ENCODE results near the gene UBA52.

The UBA52 gene

DNA sequence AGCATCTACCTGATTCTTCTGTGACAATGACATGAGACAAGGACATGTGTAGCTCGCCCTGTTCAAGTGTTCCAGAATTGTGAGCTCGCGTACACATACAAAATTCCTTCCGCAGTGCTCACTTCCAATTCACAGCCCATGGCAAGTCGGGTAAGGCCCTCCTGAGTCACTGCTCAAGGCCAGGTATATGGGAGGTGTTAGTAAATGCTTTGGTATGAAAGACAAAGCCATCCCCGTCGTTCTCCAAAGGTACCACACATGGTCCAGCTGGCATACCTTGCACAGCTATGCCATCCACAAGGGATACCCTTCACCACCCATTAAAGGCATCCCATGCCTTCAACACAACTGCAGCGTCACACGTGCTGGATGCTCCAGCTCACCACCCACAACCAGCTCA lies 45.3 kb upstream of the UBA52 start:
- Histone ChIP-seq H3K4me2 (ENCODE audit: low read length) (no peak overlapping the region), H4K20me1 (ENCODE audit: control insufficient read depth, insufficient read depth, low read depth, low read length) (no peaks in the 10 kb centered on the region), H3F3A (ENCODE audit: control insufficient read depth, insufficient read depth) (no peaks in the 10 kb centered on the region), H3K9me2 (replicated peaks; ENCODE audit: control insufficient read depth, low read length) (no peaks in the 10 kb centered on the region), H3K4me3 (ENCODE audit: low read length) (no peak overlapping the region), H3K79me2 (ENCODE audit: control insufficient read depth, low read length) (peaks cover 5% of the 10 kb centered on the region), H3K4me1 (ENCODE audit: control insufficient read depth, low read length) (peaks cover 5% of the 10 kb centered on the region), H3K36me3 (ENCODE audit: control insufficient read depth, low read length) (peaks cover 6% of the 10 kb centered on the region), H3K9me3 (ENCODE audit: control insufficient read depth, insufficient read depth, low read length) (no peaks in the 10 kb centered on the region), H3K27ac (ENCODE audit: low read depth, low read length) (no peak overlapping the region), H3K27me3 (ENCODE audit: control insufficient read depth, low read length) (no peaks in the 10 kb centered on the region)
- no peak for TF ChIP-seq EZH2phosphoT487 (IDR thresholded peaks at IDR 0.05; ENCODE audit: borderline replicate concordance, low read length)
- TF ChIP-seq, protein P1, sequence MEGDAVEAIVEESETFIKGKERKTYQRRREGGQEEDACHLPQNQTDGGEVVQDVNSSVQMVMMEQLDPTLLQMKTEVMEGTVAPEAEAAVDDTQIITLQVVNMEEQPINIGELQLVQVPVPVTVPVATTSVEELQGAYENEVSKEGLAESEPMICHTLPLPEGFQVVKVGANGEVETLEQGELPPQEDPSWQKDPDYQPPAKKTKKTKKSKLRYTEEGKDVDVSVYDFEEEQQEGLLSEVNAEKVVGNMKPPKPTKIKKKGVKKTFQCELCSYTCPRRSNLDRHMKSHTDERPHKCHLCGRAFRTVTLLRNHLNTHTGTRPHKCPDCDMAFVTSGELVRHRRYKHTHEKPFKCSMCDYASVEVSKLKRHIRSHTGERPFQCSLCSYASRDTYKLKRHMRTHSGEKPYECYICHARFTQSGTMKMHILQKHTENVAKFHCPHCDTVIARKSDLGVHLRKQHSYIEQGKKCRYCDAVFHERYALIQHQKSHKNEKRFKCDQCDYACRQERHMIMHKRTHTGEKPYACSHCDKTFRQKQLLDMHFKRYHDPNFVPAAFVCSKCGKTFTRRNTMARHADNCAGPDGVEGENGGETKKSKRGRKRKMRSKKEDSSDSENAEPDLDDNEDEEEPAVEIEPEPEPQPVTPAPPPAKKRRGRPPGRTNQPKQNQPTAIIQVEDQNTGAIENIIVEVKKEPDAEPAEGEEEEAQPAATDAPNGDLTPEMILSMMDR (IDR thresholded peaks at IDR 0.05; ENCODE audit: low read depth, low read length, poor library complexity, severe bottlenecking) = no peak

DNA sequence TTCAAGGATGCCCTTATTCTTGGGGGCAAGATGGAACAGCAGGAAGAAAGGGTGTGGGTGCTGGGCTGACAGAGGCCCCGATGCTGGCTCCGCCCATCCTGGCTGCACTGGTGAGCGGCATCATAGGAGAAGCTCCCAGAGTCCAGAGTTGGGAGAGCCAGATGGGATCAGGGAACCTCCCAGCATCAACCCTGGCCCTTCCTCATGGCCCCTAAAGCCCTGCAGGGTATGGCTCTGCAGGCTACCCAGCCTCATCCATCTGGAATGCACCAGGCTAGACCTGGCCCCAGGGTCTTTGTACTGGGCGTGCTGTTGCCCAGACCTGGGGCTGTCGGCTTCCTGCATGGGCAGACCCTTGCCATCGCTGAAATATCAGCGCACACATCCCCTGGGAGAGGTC lies 41.9 kb upstream of the UBA52 start:
- Histone ChIP-seq H3K9me3 (ENCODE audit: control insufficient read depth, insufficient read depth, low read length) (no peaks in the 10 kb centered on the region), H3K36me3 (ENCODE audit: control insufficient read depth, low read length) (peaks cover 11% of the 10 kb centered on the region), H3K79me2 (ENCODE audit: control insufficient read depth, low read length) (no peaks in the 10 kb centered on the region)

DNA sequence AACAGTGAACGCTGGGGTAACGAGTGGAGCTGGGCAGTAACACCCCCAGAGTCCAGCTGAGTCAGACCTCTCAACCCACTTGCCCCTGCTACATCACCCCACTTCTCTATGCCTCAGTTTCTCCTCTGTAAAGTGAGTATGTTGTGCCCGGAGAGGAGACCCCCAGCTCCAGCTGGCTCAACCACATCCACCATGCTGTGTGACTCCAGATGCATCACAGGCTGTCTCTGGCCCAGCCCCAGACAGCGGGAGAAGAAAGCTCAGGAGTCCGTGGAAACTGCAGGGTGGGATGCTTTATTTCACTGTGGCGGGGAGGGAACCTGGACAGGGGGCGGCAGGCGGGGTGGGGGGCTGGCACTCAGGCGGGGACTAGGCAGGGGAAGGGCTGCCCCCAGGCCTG lies 40.2 kb upstream of the UBA52 start:
- peaks cover 11% of the 10 kb centered on the region for H3K36me3 ChIP-seq (ENCODE audit: control insufficient read depth, low read length)
- H3F3A ChIP-seq (ENCODE audit: control insufficient read depth, insufficient read depth) = no peaks in the 10 kb centered on the region
- H3K4me3 ChIP-seq (ENCODE audit: low read length) = no peak overlapping the region
- H4K20me1 ChIP-seq (ENCODE audit: control insufficient read depth, insufficient read depth, low read depth, low read length) = 0 out of 2 replicates have a peak, but pooled peaks cover 3% of the 10 kb centered on the region
- no peaks in the 10 kb centered on the region for H3K4me1 ChIP-seq (ENCODE audit: control insufficient read depth, low read length)
- H3K79me2 ChIP-seq (ENCODE audit: control insufficient read depth, low read length) = no peaks in the 10 kb centered on the region
- TF ChIP-seq EZH2phosphoT487 (IDR thresholded peaks at IDR 0.05; ENCODE audit: borderline replicate concordance, low read length) = no peak
- TF ChIP-seq, protein P1 (IDR thresholded peaks at IDR 0.05; ENCODE audit: low read depth, low read length, poor library complexity, severe bottlenecking) = no peak
- H3K27me3 ChIP-seq (ENCODE audit: control insufficient read depth, low read length) = no peaks in the 10 kb centered on the region
- no peak overlapping the region for H3K4me2 ChIP-seq (ENCODE audit: low read length)
- no peaks in the 10 kb centered on the region for H3K9me2 ChIP-seq (replicated peaks; ENCODE audit: control insufficient read depth, low read length)
- no peak overlapping the region for H3K27ac ChIP-seq (ENCODE audit: low read depth, low read length)
- H3K9me3 ChIP-seq (ENCODE audit: control insufficient read depth, insufficient read depth, low read length) = no peaks in the 10 kb centered on the region

More for the DNA sequence above, 41.9 kb upstream of the UBA52 start:
- Histone ChIP-seq H4K20me1 (ENCODE audit: control insufficient read depth, insufficient read depth, low read depth, low read length) (0 out of 2 replicates have a peak, but pooled peaks cover 3% of the 10 kb centered on the region), H3K4me1 (ENCODE audit: control insufficient read depth, low read length) (no peaks in the 10 kb centered on the region), H3K27me3 (ENCODE audit: control insufficient read depth, low read length) (no peaks in the 10 kb centered on the region), H3K27ac (ENCODE audit: low read depth, low read length) (no peak overlapping the region), H3K4me2 (ENCODE audit: low read length) (no peak overlapping the region), H3F3A (ENCODE audit: control insufficient read depth, insufficient read depth) (no peaks in the 10 kb centered on the region), H3K4me3 (ENCODE audit: low read length) (no peak overlapping the region), H3K9me2 (replicated peaks; ENCODE audit: control insufficient read depth, low read length) (no peaks in the 10 kb centered on the region)
- TF ChIP-seq, protein P1 (IDR thresholded peaks at IDR 0.05; ENCODE audit: low read depth, low read length, poor library complexity, severe bottlenecking) = no peak
- TF ChIP-seq EZH2phosphoT487 (IDR thresholded peaks at IDR 0.05; ENCODE audit: borderline replicate concordance, low read length) = no peak
